ENCODE results near the gene DDX24. TPM values are rescaled to one million over a fixed set of nuclear protein-coding genes. Genes with fewer than 3 reads are reported as not detected.

The DDX24 gene
- total RNA-seq, 1 experiment from 2014 or later: 217 TPM

Other genes starting within 250 kb of the DDX24 start
- gene FAM181A, start 153.9 kb downstream of the DDX24 start, total RNA-seq (2014; rRNA removed; shearing (Covaris generic); ENCODE audit: low replicate concordance): not detected in 2 replicates
- gene ASB2, start 104.6 kb downstream of the DDX24 start, total RNA-seq (2014; rRNA removed; shearing (Covaris generic); ENCODE audit: low replicate concordance): 0.69 and 2.3 TPM in 2 replicates
- gene CCDC197, start 83.9 kb downstream of the DDX24 start, total RNA-seq (2014; rRNA removed; shearing (Covaris generic); ENCODE audit: low replicate concordance): not detected in 2 replicates
- not detected in 2 replicates for gene OTUB2, start 54.9 kb downstream of the DDX24 start, total RNA-seq (2014; rRNA removed; shearing (Covaris generic); ENCODE audit: low replicate concordance)
- 7.8 and 17.6 TPM in 2 replicates for gene IFI27L1, start 108 bp upstream of the DDX24 start, total RNA-seq (2014; rRNA removed; shearing (Covaris generic); ENCODE audit: low replicate concordance)
- gene IFI27, start 29.5 kb upstream of the DDX24 start, total RNA-seq (2014; rRNA removed; shearing (Covaris generic); ENCODE audit: low replicate concordance): 0.48 and 1.1 TPM in 2 replicates
- 118 and 145 TPM in 2 replicates for gene IFI27L2, start 48.4 kb upstream of the DDX24 start, total RNA-seq (2014; rRNA removed; shearing (Covaris generic); ENCODE audit: low replicate concordance)
- 0.75 and 0.79 TPM in 2 replicates for gene PPP4R4, start 93.1 kb upstream of the DDX24 start, total RNA-seq (2014; rRNA removed; shearing (Covaris generic); ENCODE audit: low replicate concordance)
- not detected in 2 replicates for gene SERPINA10, start 212.1 kb upstream of the DDX24 start, total RNA-seq (2014; rRNA removed; shearing (Covaris generic); ENCODE audit: low replicate concordance)
- gene SERPINA6, start 242.1 kb upstream of the DDX24 start, total RNA-seq (2014; rRNA removed; shearing (Covaris generic); ENCODE audit: low replicate concordance): not detected in 2 replicates

Measured in Karpas-422 (cell line).